Mesothelial cell of epicardium (in vitro differentiated cells): ENCODE results near the gene TMEM101. TPM values are rescaled to one million over a fixed set of nuclear protein-coding genes. Genes with fewer than 3 reads are reported as not detected.
"Not testable (repeated sequence)": the region's sequence is repeated elsewhere in the genome, so short reads cannot be mapped to it uniquely, and the experiment has no call there.

Source experiments
- DNase-seq, 2 experiments: peaks; one replicate each; pipeline ENCODE4 v3.0.0; 2021; ENCODE audit warnings: low spot score in 2 of 2; ENCODE audit not compliant: unreplicated experiment in 2 of 2
- H3K27ac Mint-ChIP-seq: 2 replicates; pipeline ENCODE4 v1.8.0; 2021; ENCODE audit warnings: mixed read lengths
- H3K27me3 Mint-ChIP-seq: 2 replicates; pipeline ENCODE4 v1.8.0; 2021; ENCODE audit warnings: low read depth, mixed read lengths
- H3K36me3 Mint-ChIP-seq: 2 replicates; pipeline ENCODE4 v1.8.0; 2021; ENCODE audit warnings: mixed read lengths
- H3K4me1 Mint-ChIP-seq: 2 replicates; pipeline ENCODE4 v1.8.0; 2021; ENCODE audit warnings: mixed read lengths
- H3K4me3 Mint-ChIP-seq: 2 replicates; pipeline ENCODE4 v1.8.0; 2021; ENCODE audit warnings: mild to moderate bottlenecking, moderate library complexity, mixed read lengths
- H3K9me3 Mint-ChIP-seq: 2 replicates; pipeline ENCODE4 v1.8.0; 2021; ENCODE audit warnings: mixed read lengths
- CTCF ChIP-seq: fragments of 200-600 bp; sonication (generic); IDR thresholded peaks from one replicate; pipeline ENCODE4 v1.5.0; 2021; ENCODE audit warnings: antibody characterized with exemption; ENCODE audit not compliant: unreplicated experiment
- total RNA-seq: library from RNA; stranded (reverse); gene quantifications from 3 replicates; pipeline ENCODE4 v1.2.1, GENCODE V29; 2021

Gene TMEM101
- total RNA-seq, 1 donor from 2014 or later: 35.8 TPM

GRCh38 chr17:44029736-44030135 lies 15.0 kb upstream of the TMEM101 start:
- Mint-ChIP-seq H3K36me3 (peaks cover 28% of the 10 kb centered on the region), H3K4me1 (no peaks in the 10 kb centered on the region), H3K9me3 (no peaks in the 10 kb centered on the region), H3K27ac (no peak overlapping the region), H3K4me3 (no peak overlapping the region), H3K27me3 (no peaks in the 10 kb centered on the region)
- no peak for TF ChIP-seq CTCF
- DNase-seq: no peak

GRCh38 chr17:44024853-44025252 lies 10.1 kb upstream of the TMEM101 start:
- Mint-ChIP-seq H3K36me3 (peaks cover 16% of the 10 kb centered on the region), H3K9me3 (no peaks in the 10 kb centered on the region), H3K27me3 (no peaks in the 10 kb centered on the region), H3K4me1 (no peaks in the 10 kb centered on the region), H3K4me3 (no peak overlapping the region), H3K27ac (no peak overlapping the region)
- no peak for TF ChIP-seq CTCF
- no peak for DNase-seq

GRCh38 chr17:44024271-44024663 lies 9.5 kb upstream of the TMEM101 start:
- Mint-ChIP-seq H3K36me3 (peaks cover 14% of the 10 kb centered on the region), H3K27me3 (no peaks in the 10 kb centered on the region)
- TF ChIP-seq CTCF: no peak

GRCh38 chr17:44023545-44024270 lies 8.9 kb upstream of the TMEM101 start:
- no peaks in the 10 kb centered on the region for H3K9me3 Mint-ChIP-seq
- no peaks in the 10 kb centered on the region for H3K4me1 Mint-ChIP-seq
- no peak for TF ChIP-seq CTCF
- H3K36me3 Mint-ChIP-seq: peaks cover 14% of the 10 kb centered on the region
- no peak overlapping the region for H3K27ac Mint-ChIP-seq
- H3K4me3 Mint-ChIP-seq: no peak overlapping the region
- no peak for DNase-seq
- H3K27me3 Mint-ChIP-seq: no peaks in the 10 kb centered on the region

More at GRCh38 chr17:44024271-44024663, 9.5 kb upstream of the TMEM101 start:
- Mint-ChIP-seq H3K4me1 (no peaks in the 10 kb centered on the region), H3K9me3 (no peaks in the 10 kb centered on the region), H3K27ac (no peak overlapping the region), H3K4me3 (no peak overlapping the region)
- no peak for DNase-seq

- H3K36me3 Mint-ChIP-seq: peaks cover 14% of the 10 kb centered on the region
- H3K27me3 Mint-ChIP-seq: no peaks in the 10 kb centered on the region
- DNase-seq: no peak
- no peak for TF ChIP-seq CTCF
- H3K4me1 Mint-ChIP-seq: no peaks in the 10 kb centered on the region
- H3K9me3 Mint-ChIP-seq: no peaks in the 10 kb centered on the region
- no peak overlapping the region for H3K27ac Mint-ChIP-seq
- no peak overlapping the region for H3K4me3 Mint-ChIP-seq
Measured at GRCh38 chr17:44022246-44022645, 7.5 kb upstream of the TMEM101 start.

- not testable (repeated sequence) for H3K27me3 Mint-ChIP-seq, H3K9me3 Mint-ChIP-seq, DNase-seq, H3K4me3 Mint-ChIP-seq, H3K27ac Mint-ChIP-seq, H3K4me1 Mint-ChIP-seq
- H3K36me3 Mint-ChIP-seq: peaks cover 14% of the 10 kb centered on the region
Measured at GRCh38 chr17:44021227-44021626, 6.5 kb upstream of the TMEM101 start.
